Sigmoid colon (tissue), 4 donors: Measurements from ENCODE around the gene GDF10.

Experiments used
- CTCF ChIP-seq, 4 experiments: fragments of 450-650 bp in 3 of 4; fragments of 200-600 bp in 1 of 4; IDR thresholded peaks; one replicate each; pipeline ENCODE4 v1.5.1; 2016 to 2019; ENCODE audit warnings: antibody characterized with exemption in 4 of 4, mild to moderate bottlenecking in 3 of 4, moderate library complexity in 2 of 4
- EP300 ChIP-seq, 4 donors: sonication (generic); formaldehyde crosslinking; IDR thresholded peaks; one replicate each; pipeline ENCODE4 v1.6.1; 2017; ENCODE audit warnings: antibody characterized with exemption in 4 of 4

- no peak for TF ChIP-seq CTCF (IDR thresholded peaks at IDR 0.05)
- TF ChIP-seq EP300 (IDR thresholded peaks at IDR 0.05) = no peak
Observed at GRCh38 chr10:47348138-47348651, 48.2 kb downstream of the GDF10 start, which contains the start of gene RBP3.
